Ovary (tissue), 3 donors: ENCODE measurements around the gene MEGF6.

Experiments used
- CTCF ChIP-seq, 3 donors: fragments of 450-650 bp in 2 of 3; fragments of 200-600 bp in 1 of 3; IDR thresholded peaks; one replicate each; pipeline versions ENCODE4 v1.5.1 to v1.8.0; 2016 to 2022; ENCODE audit warnings: antibody characterized with exemption in 3 of 3, mild to moderate bottlenecking in 1 of 3
- POLR2A ChIP-seq: fragments of 450-650 bp; IDR thresholded peaks from one replicate; pipeline ENCODE4 v1.6.1; 2017; ENCODE audit warnings: antibody characterized with exemption, mild to moderate bottlenecking, moderate library complexity
- donor health status: DM: no; HTN: no; CAD: no.

- TF ChIP-seq CTCF (IDR thresholded peaks at IDR 0.05) (no peak), POLR2A (no peak)
Measured at GRCh38 chr1:3631320-3632260, 20.3 kb upstream of the MEGF6 start.
